GM21529 (cell line): Measurements from ENCODE around the gene ERBB4.
"Not testable (repeated sequence)": the region's sequence is repeated elsewhere in the genome, so short reads cannot be mapped to it uniquely, and the experiment has no call there.

Experiments used
- ATAC-seq: cut with Tn5 transposase; IDR thresholded peaks from one replicate; pipeline ENCODE4 v1.9.1; 2021; ENCODE audit not compliant: unreplicated experiment

ERBB4 gene

GRCh38 chr2:212299943-212300342 lies 238.7 kb downstream of the ERBB4 start:
- ATAC-seq, result no peak

DNA sequence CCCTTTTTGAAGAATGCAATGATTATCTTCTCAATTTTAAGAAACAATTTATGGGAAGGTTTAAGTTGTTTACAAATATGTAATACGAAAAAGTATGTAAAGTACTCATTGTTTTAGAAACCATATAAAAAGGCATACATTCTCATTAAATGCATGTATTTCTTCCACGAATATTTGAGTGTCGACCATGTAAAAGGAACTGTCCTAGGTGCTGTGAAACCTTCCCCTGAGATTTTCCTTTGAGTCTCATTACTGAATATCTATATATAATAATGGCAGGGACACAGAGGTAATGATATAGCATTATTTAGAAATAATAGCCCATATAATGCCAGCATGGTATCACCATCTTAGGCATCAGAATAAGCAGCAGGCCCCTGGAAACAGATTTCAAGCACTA lies 239.3 kb downstream of the ERBB4 start:
- no peak for ATAC-seq

- ATAC-seq, result no peak
Measured at GRCh38 chr2:212295571-212295970, 243.0 kb downstream of the ERBB4 start.

- ATAC-seq, result no peak
Measured at GRCh38 chr2:212294816-212295215, 243.8 kb downstream of the ERBB4 start.

DNA sequence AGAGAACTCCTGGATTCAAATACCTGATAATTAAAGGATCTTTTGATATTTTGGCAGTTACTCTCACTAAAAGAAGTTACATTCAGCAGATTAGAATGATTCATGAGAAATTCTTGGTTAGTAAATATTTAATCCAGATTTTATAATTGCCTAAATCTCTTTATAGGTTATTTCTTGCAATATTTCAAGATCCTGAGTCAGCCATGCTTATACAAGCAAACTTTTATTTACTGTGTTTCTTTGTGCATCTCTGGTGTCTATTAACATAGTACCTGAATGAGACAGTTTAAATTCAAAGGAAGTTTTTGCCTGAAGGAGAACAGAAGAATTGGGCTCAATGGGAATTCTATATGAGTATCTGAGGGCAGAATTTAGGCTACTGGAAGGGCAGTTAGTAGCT lies 249.3 kb downstream of the ERBB4 start:
- ATAC-seq, result no peak

GRCh38 chr2:212288308-212288707 lies 250.3 kb downstream of the ERBB4 start:
- no peak for ATAC-seq

- no peak for ATAC-seq
Measured at GRCh38 chr2:212284166-212284565, 254.4 kb downstream of the ERBB4 start.

DNA sequence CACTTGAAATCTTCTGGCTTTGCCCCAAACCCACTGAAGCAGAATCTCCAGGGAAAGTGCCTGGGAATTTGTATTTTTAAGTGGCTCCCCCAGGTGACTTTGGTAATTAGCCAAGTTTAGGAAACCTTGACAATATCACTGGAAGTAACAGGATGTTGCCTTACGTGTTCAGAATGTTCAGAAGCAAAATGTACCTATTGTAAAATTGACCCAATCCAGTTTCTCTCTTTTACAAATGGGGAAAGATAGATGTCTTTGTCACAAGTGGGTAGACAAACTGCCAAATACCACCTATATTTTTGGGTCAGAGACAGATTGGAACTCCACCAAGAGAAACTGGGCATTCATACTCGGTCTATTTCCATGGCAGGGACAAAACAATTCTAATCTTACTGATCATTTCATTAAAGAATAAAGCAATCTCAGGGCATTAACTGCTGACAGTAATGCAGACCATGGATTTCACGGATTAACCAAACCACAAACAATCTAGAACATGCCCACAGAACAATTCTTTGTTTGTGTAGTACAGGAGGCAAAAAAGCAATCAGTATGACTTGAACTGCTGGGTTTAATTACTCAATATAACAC lies 255.8 kb downstream of the ERBB4 start:
- ATAC-seq, result no peak

DNA sequence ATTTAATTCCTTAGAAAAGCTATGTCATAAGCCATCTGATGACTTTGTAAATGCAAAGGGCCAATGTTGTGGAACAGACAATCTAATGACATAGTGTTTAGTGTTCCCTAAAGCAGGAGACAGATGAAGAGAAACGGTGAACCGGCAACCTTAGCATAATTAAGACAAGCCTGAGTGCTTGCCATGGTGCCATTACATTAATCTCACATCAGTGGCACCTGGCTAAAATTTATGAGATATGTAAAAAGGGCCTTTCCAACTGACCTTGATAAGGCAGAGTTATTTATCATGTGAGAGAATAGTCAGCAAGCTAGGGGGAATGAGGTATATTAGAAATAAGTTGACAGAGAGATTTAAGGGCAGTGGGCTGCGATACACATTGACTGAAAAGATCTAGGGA lies 261.8 kb downstream of the ERBB4 start:
- no peak for ATAC-seq

GRCh38 chr2:212274215-212274614 lies 264.4 kb downstream of the ERBB4 start:
- no peak for ATAC-seq

GRCh38 chr2:212271583-212271982 lies 267.0 kb downstream of the ERBB4 start:
- no peak for ATAC-seq

GRCh38 chr2:212269005-212269404 lies 269.6 kb downstream of the ERBB4 start:
- no peak for ATAC-seq

GRCh38 chr2:212266297-212266696 lies 272.3 kb downstream of the ERBB4 start:
- no peak for ATAC-seq

DNA sequence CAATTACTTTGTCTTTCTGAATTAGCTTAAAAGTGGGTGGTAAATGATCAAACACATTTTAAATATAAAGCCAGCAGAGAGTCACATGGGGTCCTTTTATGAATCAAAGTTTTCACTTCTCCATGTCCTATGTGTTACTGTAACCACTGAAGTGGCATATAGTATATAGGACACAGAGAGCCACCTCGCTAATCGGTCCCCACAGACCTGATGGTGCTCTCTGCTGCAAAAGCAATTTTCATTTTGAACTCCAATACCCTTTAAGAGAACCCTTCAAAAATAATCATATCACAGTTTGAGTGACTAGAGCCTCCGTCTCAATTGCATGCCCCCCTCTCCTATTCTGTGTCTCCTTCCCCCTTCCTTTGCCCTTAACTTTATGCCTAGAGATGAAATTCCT lies 272.8 kb downstream of the ERBB4 start:
- no peak for ATAC-seq

DNA sequence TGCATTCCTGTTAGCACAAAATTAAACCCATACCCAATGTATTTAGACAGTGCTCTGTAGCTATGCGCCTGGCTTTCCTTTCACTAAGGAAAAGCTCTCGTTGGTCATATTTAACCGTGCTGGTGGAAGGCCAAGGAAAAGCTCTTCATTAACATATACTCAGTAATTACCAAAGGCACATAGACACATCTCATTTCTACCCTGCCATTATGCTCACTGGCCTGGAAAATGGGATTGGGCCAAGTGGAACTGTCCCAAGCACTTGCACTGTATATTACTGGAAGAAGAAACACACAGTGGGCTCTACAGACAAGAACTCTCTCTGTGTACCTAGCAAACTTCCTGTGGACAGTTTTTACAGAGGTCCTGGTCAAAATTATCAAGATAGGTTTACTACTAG lies 274.4 kb downstream of the ERBB4 start:
- ATAC-seq, result no peak

DNA sequence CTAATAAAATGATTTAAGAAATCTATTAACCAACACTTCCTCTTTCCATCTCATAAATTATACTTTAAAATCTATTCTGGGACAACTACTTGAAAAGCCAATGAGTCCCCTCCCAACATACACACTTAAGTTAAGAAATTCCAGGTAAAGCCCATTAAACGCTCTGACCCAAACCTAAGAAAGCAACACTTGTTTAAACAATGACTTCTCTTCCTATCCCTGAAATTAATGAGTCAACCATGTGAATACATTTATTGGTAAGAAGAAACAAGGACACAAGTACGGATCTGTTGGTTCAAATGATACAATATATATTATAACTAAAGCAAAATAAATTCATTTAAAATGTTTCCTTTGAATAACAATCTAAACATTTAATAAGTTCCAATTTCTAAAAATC lies 279.4 kb downstream of the ERBB4 start:
- no peak for ATAC-seq

DNA sequence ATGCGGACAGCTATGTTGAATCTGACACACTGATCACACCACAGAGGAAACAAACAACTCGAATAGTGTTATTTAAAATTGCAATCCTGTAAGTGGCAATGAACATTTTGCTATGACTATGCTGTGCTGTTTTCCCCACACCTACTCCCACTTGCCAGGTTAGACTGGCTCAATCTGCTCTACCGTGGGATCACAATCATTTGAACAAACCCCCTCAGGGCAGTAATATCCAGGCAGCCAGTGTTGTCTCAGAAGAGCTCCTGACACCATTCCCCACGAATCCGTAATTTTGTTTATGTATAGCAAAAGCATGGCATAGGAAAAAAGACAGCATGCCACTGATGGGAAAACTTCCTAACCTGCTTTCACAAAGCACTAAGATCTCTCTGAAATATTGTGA lies 284.3 kb downstream of the ERBB4 start:
- no peak for ATAC-seq

GRCh38 chr2:212249451-212249850 lies 289.2 kb downstream of the ERBB4 start:
- ATAC-seq, result no peak

DNA sequence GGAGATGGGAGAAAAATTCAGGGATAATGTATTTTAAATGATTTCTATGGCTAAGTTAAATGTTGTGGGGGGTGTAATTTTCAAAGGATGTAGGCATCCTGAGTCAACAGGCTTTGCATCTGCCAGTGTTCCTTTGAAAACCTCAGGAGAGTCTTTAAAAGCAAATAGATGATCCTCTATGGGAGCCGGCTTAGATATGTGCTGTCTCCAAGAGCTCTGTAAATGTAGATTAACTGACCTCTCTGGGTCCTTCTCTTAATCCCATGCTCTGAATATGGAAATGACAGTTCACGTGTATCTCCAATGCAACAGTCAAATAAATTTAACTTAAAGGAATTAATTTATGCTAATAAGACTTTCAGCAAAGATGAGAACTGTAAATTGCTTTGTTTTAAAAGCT lies 292.7 kb downstream of the ERBB4 start:
- no peak for ATAC-seq

GRCh38 chr2:212242724-212243123 lies 295.9 kb downstream of the ERBB4 start:
- ATAC-seq, result no peak

GRCh38 chr2:212238152-212238551 lies 300.4 kb downstream of the ERBB4 start:
- not testable (repeated sequence) for ATAC-seq

GRCh38 chr2:212237350-212238095 lies 301.1 kb downstream of the ERBB4 start:
- no peak for ATAC-seq

GRCh38 chr2:212228743-212229171 lies 309.8 kb downstream of the ERBB4 start:
- ATAC-seq, result no peak
